Measurements from ENCODE around the gene INAFM2.
A peak's percentile ranks its signal among the peaks of the same experiment; 100 is the strongest.

- TF ChIP-seq, protein P1, sequence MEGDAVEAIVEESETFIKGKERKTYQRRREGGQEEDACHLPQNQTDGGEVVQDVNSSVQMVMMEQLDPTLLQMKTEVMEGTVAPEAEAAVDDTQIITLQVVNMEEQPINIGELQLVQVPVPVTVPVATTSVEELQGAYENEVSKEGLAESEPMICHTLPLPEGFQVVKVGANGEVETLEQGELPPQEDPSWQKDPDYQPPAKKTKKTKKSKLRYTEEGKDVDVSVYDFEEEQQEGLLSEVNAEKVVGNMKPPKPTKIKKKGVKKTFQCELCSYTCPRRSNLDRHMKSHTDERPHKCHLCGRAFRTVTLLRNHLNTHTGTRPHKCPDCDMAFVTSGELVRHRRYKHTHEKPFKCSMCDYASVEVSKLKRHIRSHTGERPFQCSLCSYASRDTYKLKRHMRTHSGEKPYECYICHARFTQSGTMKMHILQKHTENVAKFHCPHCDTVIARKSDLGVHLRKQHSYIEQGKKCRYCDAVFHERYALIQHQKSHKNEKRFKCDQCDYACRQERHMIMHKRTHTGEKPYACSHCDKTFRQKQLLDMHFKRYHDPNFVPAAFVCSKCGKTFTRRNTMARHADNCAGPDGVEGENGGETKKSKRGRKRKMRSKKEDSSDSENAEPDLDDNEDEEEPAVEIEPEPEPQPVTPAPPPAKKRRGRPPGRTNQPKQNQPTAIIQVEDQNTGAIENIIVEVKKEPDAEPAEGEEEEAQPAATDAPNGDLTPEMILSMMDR (IDR thresholded peaks at IDR 0.05; ENCODE audit: poor library complexity): peak; percentile 2
- no peak for TF ChIP-seq EZH2 (IDR thresholded peaks at IDR 0.05; ENCODE audit: borderline replicate concordance)
Measured at GRCh38 chr15:40358471-40359353, 35.2 kb downstream of the INAFM2 start.

Measured in hepatocyte (in vitro differentiated cells).